Measurements from ENCODE around the gene SLX4IP. TPM values are rescaled to one million over a fixed set of nuclear protein-coding genes. Genes with fewer than 3 reads are reported as not detected.

SLX4IP gene
- total RNA-seq, 1 experiment from 2014 or later = 11.1 TPM

DNA sequence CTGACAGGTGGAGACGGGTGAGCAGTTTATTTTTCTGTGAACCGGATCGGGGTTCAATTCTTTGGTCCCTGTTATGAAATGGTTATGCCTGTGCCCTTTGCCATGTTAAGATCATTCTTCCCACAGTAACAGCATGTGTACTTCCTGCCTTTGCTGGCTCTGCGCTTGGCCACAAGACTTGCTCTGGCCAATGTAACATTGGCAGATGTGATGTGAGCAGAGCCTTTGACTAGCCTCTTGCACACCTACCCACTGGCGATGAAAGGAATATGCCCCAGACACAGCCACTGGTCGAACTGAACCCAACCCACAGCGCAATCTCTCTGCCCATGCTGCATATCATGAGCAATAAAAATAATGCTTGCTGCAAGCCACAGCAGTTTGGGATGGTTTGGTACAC, 206.8 kb downstream of the SLX4IP start:
- Histone ChIP-seq H3K4me2 (ENCODE audit: low read length) (no peak overlapping the region), H3K36me3 (ENCODE audit: control insufficient read depth in 1 of 2, insufficient read depth in 2 of 2, low read length in 2 of 2) (peaks cover 36 to 76% of the 10 kb centered on the region in 2 experiments; a peak in 3 of 4 replicates), H3K9ac (ENCODE audit: low read length) (no peak overlapping the region), H3K9me3 (ENCODE audit: control insufficient read depth in 1 of 2, insufficient read depth in 1 of 2, low read depth in 1 of 2, low read length in 2 of 2) (no peaks in the 10 kb centered on the region), H3K79me2 (ENCODE audit: insufficient read depth, low read length) (no peaks in the 10 kb centered on the region), H4K20me1 (ENCODE audit: insufficient read depth) (no peaks in the 10 kb centered on the region), H3K9me2 (ENCODE audit: insufficient read depth) (no peaks in the 10 kb centered on the region), H3K27ac (ENCODE audit: low read depth, low read length) (no peak overlapping the region), H3K27me3 (ENCODE audit: insufficient read depth, low read length) (no peaks in the 10 kb centered on the region), H3K4me3 (replicated peaks in 1 of 2; ENCODE audit: low read depth in 1 of 2, low read length in 2 of 2) (no peak overlapping the region), H2AFZ (ENCODE audit: low read depth, low read length, poor library complexity, severe bottlenecking) (no peak overlapping the region), H3K4me1 (ENCODE audit: control insufficient read depth in 1 of 2, insufficient read depth in 2 of 2, low read length in 2 of 2) (no peaks in the 10 kb centered on the region)
- no TSS peak for BruUV-seq (replicated peaks)
- DNase-seq (ENCODE audit: low read depth, low spot score) = no peak
- TF ChIP-seq, protein P1, sequence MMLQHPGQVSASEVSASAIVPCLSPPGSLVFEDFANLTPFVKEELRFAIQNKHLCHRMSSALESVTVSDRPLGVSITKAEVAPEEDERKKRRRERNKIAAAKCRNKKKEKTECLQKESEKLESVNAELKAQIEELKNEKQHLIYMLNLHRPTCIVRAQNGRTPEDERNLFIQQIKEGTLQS (IDR thresholded peaks at IDR 0.05) = no peak
- no peak for TF ChIP-seq SRF (IDR thresholded peaks at IDR 0.05; ENCODE audit: low read depth)
- TF ChIP-seq RAD21 (IDR thresholded peaks at IDR 0.05; ENCODE audit: low read depth) = no peak
- TF ChIP-seq SP1 (IDR thresholded peaks at IDR 0.05; ENCODE audit: low read depth) = no peak
- no peak for TF ChIP-seq POLR2A (IDR thresholded peaks at IDR 0.05; ENCODE audit: borderline replicate concordance, extremely low read depth, insufficient read depth, insufficient read length)
- TF ChIP-seq POLR2AphosphoS5 (IDR thresholded peaks at IDR 0.05; ENCODE audit: low read depth, low read length) = no peak
- no peak for TF ChIP-seq SIN3A (IDR thresholded peaks at IDR 0.05; ENCODE audit: low read depth)
- TF ChIP-seq ZNF274 (IDR thresholded peaks at IDR 0.05; ENCODE audit: low read depth, low read length) = no peak
- no peak for TF ChIP-seq EZH2 (IDR thresholded peaks at IDR 0.05)
- TF ChIP-seq YY1 (IDR thresholded peaks at IDR 0.05; ENCODE audit: extremely low read depth, insufficient replicate concordance, low read depth, low read length) = no peak
- no peak for TF ChIP-seq EZH2phosphoT487 (IDR thresholded peaks at IDR 0.05; ENCODE audit: borderline replicate concordance)
- no peak for TF ChIP-seq FOSL1 (IDR thresholded peaks at IDR 0.05; ENCODE audit: low read depth)
- TF ChIP-seq, protein P2, sequence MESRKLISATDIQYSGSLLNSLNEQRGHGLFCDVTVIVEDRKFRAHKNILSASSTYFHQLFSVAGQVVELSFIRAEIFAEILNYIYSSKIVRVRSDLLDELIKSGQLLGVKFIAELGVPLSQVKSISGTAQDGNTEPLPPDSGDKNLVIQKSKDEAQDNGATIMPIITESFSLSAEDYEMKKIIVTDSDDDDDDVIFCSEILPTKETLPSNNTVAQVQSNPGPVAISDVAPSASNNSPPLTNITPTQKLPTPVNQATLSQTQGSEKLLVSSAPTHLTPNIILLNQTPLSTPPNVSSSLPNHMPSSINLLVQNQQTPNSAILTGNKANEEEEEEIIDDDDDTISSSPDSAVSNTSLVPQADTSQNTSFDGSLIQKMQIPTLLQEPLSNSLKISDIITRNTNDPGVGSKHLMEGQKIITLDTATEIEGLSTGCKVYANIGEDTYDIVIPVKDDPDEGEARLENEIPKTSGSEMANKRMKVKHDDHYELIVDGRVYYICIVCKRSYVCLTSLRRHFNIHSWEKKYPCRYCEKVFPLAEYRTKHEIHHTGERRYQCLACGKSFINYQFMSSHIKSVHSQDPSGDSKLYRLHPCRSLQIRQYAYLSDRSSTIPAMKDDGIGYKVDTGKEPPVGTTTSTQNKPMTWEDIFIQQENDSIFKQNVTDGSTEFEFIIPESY (IDR thresholded peaks at IDR 0.05; ENCODE audit: extremely low read depth, insufficient replicate concordance, low read length) = no peak
- no peak for ATAC-seq
- RAD21 ChIA-PET (ENCODE audit: low non-redundant PET in 1 of 2, low total read pairs in 2 of 2, uncharacterized antibody in 2 of 2, unreplicated experiment in 2 of 2) = no interaction called here
- CTCF ChIA-PET = no interaction called here
- intact Hi-C loops (cut with micrococcal nuclease) = loop anchor here (10.0 kb wide), 1 partner anchor 87 kb away; no protein-coding TSS in a partner anchor
- POLR2A ChIA-PET = no interaction called here

Measured in HCT116 (cell line).